HCT116 (cell line): ENCODE data around the gene TDP1. TPM values are rescaled to one million over a fixed set of nuclear protein-coding genes. Genes with fewer than 3 reads are reported as not detected.

Experiments used
- ATAC-seq: fragments of 200-7000 bp; cut with Tn5 transposase; 2 replicates; pipeline ENCODE4 v1.9.1; 2020; ENCODE audit warnings: mild to moderate bottlenecking, moderate library complexity
- BruUV-seq: library from RNA; stranded (reverse); fragments of 400-500 nt; replicated peaks from 2 replicates; lab custom pipeline; 2021; lab: Mats Ljungman, UMichigan
- CTCF ChIA-PET: fragments of 300-600 bp; sonication (Branson Sonifier 250); formaldehyde crosslinking; loops from one replicate; lab custom pipeline; 2021; ENCODE audit warnings: antibody characterized with exemption; lab: Charles Lee
- POLR2A ChIA-PET: fragments of 300-600, 350-600 bp; sonication (Branson Sonifier 250); formaldehyde crosslinking; loops from one replicate; lab custom pipeline; 2021; ENCODE audit warnings: antibody characterized with exemption; lab: Charles Lee
- RAD21 ChIA-PET, 2 experiments: fragments of 300-600 bp; sonication (Branson Sonifier 250); formaldehyde crosslinking; loops; one replicate each; lab custom pipeline; 2023; ENCODE audit warnings: low total read pairs in 2 of 2; ENCODE audit not compliant: uncharacterized antibody in 2 of 2, unreplicated experiment in 2 of 2, low non-redundant PET in 1 of 2; lab: Charles Lee
- DNase-seq: peaks from one replicate; pipeline ENCODE4 v3.0.0-alpha.2; 2010; ENCODE audit warnings: low read depth, low spot score
- H2AFZ ChIP-seq: fragments of 200-600 bp; shearing (Covaris generic), sonication (generic); 2 replicates; pipeline ENCODE4 v1.6.1; 2017; ENCODE audit warnings: low read depth, mixed run types, mixed read lengths, antibody characterized with exemption, low read length; ENCODE audit not compliant: poor library complexity, severe bottlenecking
- H3K27ac ChIP-seq: 2 replicates; pipeline ENCODE4 v1.5.1; 2012; ENCODE audit warnings: low read depth, low read length
- H3K27me3 ChIP-seq: fragments of 200-600 bp; sonication (generic); 2 replicates; pipeline ENCODE4 v1.6.1; 2016; ENCODE audit warnings: mixed run types, low read length, mixed read lengths; ENCODE audit not compliant: insufficient read depth
- H3K36me3 ChIP-seq, 2 experiments: fragments of 200-500 bp in 1 of 2; fragments of 200-600 bp in 1 of 2; sonication (Bioruptor generic) in 1 of 2; sonication (generic) in 1 of 2; 2 replicates each; pipeline versions ENCODE4 v1.5.1 to v1.6.1; 2014 to 2016; ENCODE audit warnings: low read length in 2 of 2, inconsistent platforms in 1 of 2, mixed read lengths in 1 of 2, mixed run types in 1 of 2; ENCODE audit not compliant: insufficient read depth in 2 of 2, control insufficient read depth in 1 of 2
- H3K4me1 ChIP-seq, 2 experiments: fragments of 200-600 bp in 1 of 2; sonication (generic) in 1 of 2; 2 replicates each; pipeline versions ENCODE4 v1.5.1 to v1.6.1; 2012 to 2017; ENCODE audit warnings: low read length in 2 of 2, inconsistent platforms in 1 of 2, mild to moderate bottlenecking in 1 of 2, mixed read lengths in 1 of 2, mixed run types in 1 of 2, moderate library complexity in 1 of 2; ENCODE audit not compliant: insufficient read depth in 2 of 2, control insufficient read depth in 1 of 2
- H3K4me2 ChIP-seq: fragments of 200-600 bp; sonication (generic); 2 replicates; pipeline ENCODE4 v1.6.1; 2017; ENCODE audit warnings: mixed run types, low read length, mixed read lengths
- H3K4me3 ChIP-seq, 2 experiments: fragments of 200-600 bp in 1 of 2; sonication (generic) in 1 of 2; replicated peaks in 1 of 2; 2 replicates each; pipeline ENCODE4 v1.5.1; 2011 to 2016; ENCODE audit warnings: low read length in 2 of 2, control low read depth in 1 of 2, low read depth in 1 of 2, mild to moderate bottlenecking in 1 of 2, mixed read lengths in 1 of 2, mixed run types in 1 of 2
- H3K79me2 ChIP-seq: fragments of 200-600 bp; sonication (generic); 2 replicates; pipeline ENCODE4 v1.6.1; 2017; ENCODE audit warnings: mild to moderate bottlenecking, mixed run types, low read length, moderate library complexity, mixed read lengths; ENCODE audit not compliant: insufficient read depth
- H3K9ac ChIP-seq: fragments of 200-600 bp; sonication (generic); 2 replicates; pipeline ENCODE4 v1.6.1; 2016; ENCODE audit warnings: low read length, mixed read lengths
- H3K9me2 ChIP-seq: fragments of 200-600 bp; sonication (generic), shearing (Covaris generic); 2 replicates; pipeline ENCODE4 v1.6.1; 2017; ENCODE audit warnings: mixed run types, mild to moderate bottlenecking, moderate library complexity; ENCODE audit not compliant: insufficient read depth
- H3K9me3 ChIP-seq, 2 experiments: fragments of 200-500 bp in 1 of 2; fragments of 200-600 bp in 1 of 2; sonication (Bioruptor generic) in 1 of 2; sonication (generic) in 1 of 2; 2 replicates each; pipeline ENCODE4 v1.6.1; 2014 to 2017; ENCODE audit warnings: low read length in 2 of 2, mixed read lengths in 2 of 2, inconsistent platforms in 1 of 2, low read depth in 1 of 2, mild to moderate bottlenecking in 1 of 2, mixed run types in 1 of 2, moderate library complexity in 1 of 2; ENCODE audit not compliant: control insufficient read depth in 1 of 2, insufficient read depth in 1 of 2
- H4K20me1 ChIP-seq: fragments of 200-600 bp; sonication (generic), shearing (Covaris generic); 2 replicates; pipeline ENCODE4 v1.6.1; 2017; ENCODE audit warnings: mixed run types, mild to moderate bottlenecking, moderate library complexity; ENCODE audit not compliant: insufficient read depth
- CBX3 ChIP-seq: IDR thresholded peaks from 2 replicates; pipeline ENCODE4 v1.6.1; 2012; ENCODE audit warnings: low read depth
- CEBPB ChIP-seq: IDR thresholded peaks from 2 replicates; pipeline ENCODE4 v1.6.1; 2012; ENCODE audit warnings: low read depth
- CTCF ChIP-seq, 3 experiments: fragments of 200-600 bp in 1 of 3; sonication (generic) in 1 of 3; IDR thresholded peaks in 2 of 3; conservative IDR thresholded peaks in 1 of 3; 2 replicates each; pipeline ENCODE4 v1.5.1; 2012 to 2017; ENCODE audit warnings: low read depth in 2 of 3, low read length in 2 of 3, antibody characterized with exemption in 1 of 3, borderline replicate concordance in 1 of 3, control low read depth in 1 of 3, mild to moderate bottlenecking in 1 of 3, mixed read lengths in 1 of 3, mixed run types in 1 of 3, moderate library complexity in 1 of 3; ENCODE audit not compliant: insufficient read depth in 1 of 3
- EZH2phosphoT487 ChIP-seq: fragments of 200-600 bp; IDR thresholded peaks from 2 replicates; pipeline ENCODE4 v1.6.1; 2018; ENCODE audit warnings: antibody characterized with exemption, borderline replicate concordance
- POLR2A ChIP-seq: IDR thresholded peaks from 2 replicates; pipeline ENCODE4 v1.7.0; 2011; ENCODE audit warnings: borderline replicate concordance; ENCODE audit not compliant: insufficient read depth, insufficient read length; ENCODE audit errors: extremely low read depth
- POLR2AphosphoS5 ChIP-seq: IDR thresholded peaks from 2 replicates; pipeline ENCODE4 v1.6.1; 2011; ENCODE audit warnings: mild to moderate bottlenecking, low read depth, low read length, moderate library complexity
- RAD21 ChIP-seq: IDR thresholded peaks from 2 replicates; pipeline ENCODE4 v1.6.1; 2012; ENCODE audit warnings: low read depth, mild to moderate bottlenecking
- intact Hi-C: fragments of 100-400 bp; cut with micrococcal nuclease; formaldehyde crosslinking; loops from 2 replicates; pipeline ENCODE4 v1.10.0; 2022
- total RNA-seq: library from RNA; stranded (reverse); gene quantifications from one replicate; pipeline ENCODE4 v1.2.1, GENCODE V29; 2021; ENCODE audit not compliant: unreplicated experiment

TDP1 gene
- total RNA-seq, 1 experiment from 2014 or later, result 37.1 TPM

- Histone ChIP-seq H3K4me2 (no peak overlapping the region), H3K9ac (no peak overlapping the region), H3K79me2 (no peaks in the 10 kb centered on the region), H4K20me1 (no peaks in the 10 kb centered on the region), H3K9me2 (no peaks in the 10 kb centered on the region), H3K4me3 (no peak overlapping the region), H2AFZ (no peak overlapping the region), H3K4me1 (0 out of 4 replicates have a peak, but pooled peaks cover 0 to 3% of the 10 kb centered on the region in 2 experiments), H3K27ac (no peak overlapping the region), H3K27me3 (no peaks in the 10 kb centered on the region), H3K9me3 (no peaks in the 10 kb centered on the region), H3K36me3 (no peaks in the 10 kb centered on the region)
- CTCF ChIA-PET, result no interaction called here
- POLR2A ChIA-PET, result no interaction called here
- BruUV-seq, result no TSS peak
- DNase-seq (no peak), ATAC-seq (no peak)
- RAD21 ChIA-PET, result no interaction called here
- TF ChIP-seq CTCF (IDR thresholded peaks at IDR 0.05 in 2 of 3, conservative IDR thresholded peaks at IDR 0.05 in 1 of 3; ENCODE audit: borderline replicate concordance in 1 of 3, insufficient read depth in 1 of 3, low read depth in 2 of 3, low read length in 2 of 3), result no peak
- no peak for TF ChIP-seq RAD21
- TF ChIP-seq EZH2phosphoT487, result no peak
- no peak for TF ChIP-seq CEBPB
- no peak for TF ChIP-seq POLR2AphosphoS5
- no peak for TF ChIP-seq POLR2A
- TF ChIP-seq CBX3, result no peak
- intact Hi-C loops, result no loop called here
Observed at GRCh38 chr14:89912667-89913211, 43.0 kb upstream of the TDP1 start.
